ENCODE data around the gene PLEKHB1. TPM values are rescaled to one million over a fixed set of nuclear protein-coding genes. Genes with fewer than 3 reads are reported as not detected.

Gene PLEKHB1
- total and polyA plus RNA-seq, 11 donors, result 0.82 to 36.3 (median 10.8) TPM

GRCh38 chr11:73659961-73660360 lies 13.6 kb downstream of the PLEKHB1 start:
- WGBS, 4 donors, result 89 to 91% (median 90%) methylated on average over 3 of the region's 3 CpGs
- H3K27ac ChIP-seq, result no peak overlapping the region
- no peaks in the 10 kb centered on the region for H3K9me3 ChIP-seq
- no peak overlapping the region for H3K4me3 ChIP-seq
- intact Hi-C loops (cut with DNase I), result loop anchor here (1.0 to 10.0 kb wide), 11 partner anchors 33 to 353 kb away; partner anchors contain the start of genes ARHGEF17 (in 1 of the 10) and RELT (in 1 of the 10)
- ATAC-seq (no peak), DNase-seq (no peak)
- no peaks in the 10 kb centered on the region for H3K27me3 ChIP-seq
- peaks cover 0 to 37% (median 25%) of the 10 kb centered on the region in 12 donors for H3K4me1 ChIP-seq
- no peak for TF ChIP-seq POLR2A (IDR thresholded peaks at IDR 0.05)
- no peak for TF ChIP-seq CTCF (IDR thresholded peaks at IDR 0.05)
- H3K36me3 ChIP-seq, result no peaks in the 10 kb centered on the region

GRCh38 chr11:73660497-73661034 lies 14.2 kb downstream of the PLEKHB1 start:
- DNase-seq (peak in 1 of 5 donors; percentile 64), ATAC-seq (peak in 2 of 4 donors; percentile 10 to 18)
- TF ChIP-seq CTCF (IDR thresholded peaks at IDR 0.05), result no peak
- TF ChIP-seq POLR2A (IDR thresholded peaks at IDR 0.05), result no peak
- intact Hi-C loops (cut with DNase I), result loop anchor here (1.0 to 10.0 kb wide), 12 partner anchors 34 to 353 kb away; partner anchors contain the start of genes ARHGEF17 (in 1 of the 10) and RELT (in 1 of the 10)
- Histone ChIP-seq H3K27ac (no peak overlapping the region), H3K4me3 (peak overlapping the region in 10 of 12 donors; percentile 23 to 56 (median 41)), H3K36me3 (no peaks in the 10 kb centered on the region), H3K4me1 (peaks cover 0 to 43% (median 27%) of the 10 kb centered on the region in 12 donors), H3K27me3 (no peaks in the 10 kb centered on the region), H3K9me3 (no peaks in the 10 kb centered on the region)
- WGBS, 4 donors, result 25 to 75% (median 34%) methylated on average over 4 to 25 of the region's 25 CpGs

GRCh38 chr11:73661035-73661628 lies 14.8 kb downstream of the PLEKHB1 start:
- TF ChIP-seq POLR2A (IDR thresholded peaks at IDR 0.05), result no peak
- TF ChIP-seq CTCF (IDR thresholded peaks at IDR 0.05), result peak; percentile 93 to 99 (median 98)
- Histone ChIP-seq H3K9me3 (no peaks in the 10 kb centered on the region), H3K27ac (no peak overlapping the region), H3K4me3 (peak overlapping the region in 10 of 12 donors; percentile 23 to 56 (median 41)), H3K36me3 (no peaks in the 10 kb centered on the region), H3K27me3 (no peaks in the 10 kb centered on the region), H3K4me1 (peaks cover 0 to 43% (median 27%) of the 10 kb centered on the region in 12 donors)
- intact Hi-C loops (cut with DNase I), result loop anchor here (1.0 to 10.0 kb wide), 12 partner anchors 34 to 354 kb away; partner anchors contain the start of genes ARHGEF17 (in 1 of the 10) and RELT (in 1 of the 10)
- WGBS, 4 donors, result 6 to 20% (median 14%) methylated on average over 24 to 40 of the region's 40 CpGs
- ATAC-seq (peak; percentile 88 to 97 (median 96)), DNase-seq (peak; percentile 88 to 94 (median 89))

Data from heart left ventricle (tissue), 16 donors.